GM03348 (cell line): ENCODE measurements around the gene NRXN2.
"Not testable (repeated sequence)": the region's sequence is repeated elsewhere in the genome, so short reads cannot be mapped to it uniquely, and the experiment has no call there.

Experiments used
- DNase-seq: peaks from one replicate; pipeline ENCODE4 v3.0.0; 2012; ENCODE audit warnings: low spot score

NRXN2 gene

DNA sequence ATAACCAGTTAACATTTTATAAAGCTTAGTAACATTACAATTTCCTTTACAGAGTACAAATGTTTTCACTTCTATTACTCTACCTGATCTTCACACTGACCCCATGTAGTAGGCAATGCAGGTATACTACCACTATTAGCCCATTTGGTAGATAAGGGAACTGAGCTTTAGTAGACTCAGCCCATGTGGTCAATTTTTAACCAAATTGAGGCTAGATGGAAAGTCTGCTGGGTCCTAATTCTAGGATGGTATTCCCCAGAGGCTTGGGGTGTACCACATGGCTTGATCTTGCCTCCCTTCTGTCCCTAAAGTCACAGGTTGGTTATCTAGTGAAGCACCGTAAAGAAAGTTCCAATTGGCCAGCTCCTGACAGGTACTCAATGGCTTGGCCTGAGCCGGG, 48.2 kb downstream of the NRXN2 start:
- no peak for DNase-seq

DNA sequence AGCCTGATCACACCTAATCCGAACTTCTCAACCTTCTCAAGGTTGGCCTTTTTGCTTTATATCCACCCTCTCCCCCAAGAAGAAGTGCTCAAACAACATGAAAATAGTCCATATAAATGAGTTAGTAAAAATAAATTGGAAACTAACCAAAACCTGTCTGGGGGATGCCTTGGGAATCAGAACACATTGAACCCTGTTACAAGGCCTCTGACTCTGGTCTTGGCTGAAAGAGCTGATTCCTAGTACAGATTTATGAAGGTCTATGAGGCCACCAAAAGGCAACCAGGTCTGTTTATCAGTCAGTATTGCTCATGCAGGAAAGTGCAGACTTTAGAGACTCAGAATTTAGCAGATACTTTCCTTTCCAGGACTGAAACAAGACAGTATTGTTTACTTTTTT, 49.7 kb downstream of the NRXN2 start:
- DNase-seq, result no peak

DNA sequence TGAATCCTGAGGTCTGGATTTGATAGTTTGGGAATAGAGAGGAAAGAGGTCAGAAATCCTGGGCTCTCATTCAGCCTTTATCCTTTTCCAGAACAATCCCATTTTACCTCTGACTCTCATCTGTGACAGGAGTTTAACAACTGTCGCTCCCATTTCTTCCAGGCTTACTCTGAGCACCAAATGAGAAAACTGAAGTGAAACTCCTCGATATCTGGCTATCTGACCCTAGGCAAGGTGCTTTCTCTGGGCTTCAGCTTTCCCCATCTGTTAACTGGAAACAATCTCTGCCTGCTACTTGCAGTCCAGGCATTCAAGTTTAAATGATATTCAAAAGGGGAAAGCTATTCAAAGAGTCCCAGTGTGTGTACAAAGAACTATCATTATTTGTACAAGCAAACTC, 50.1 kb downstream of the NRXN2 start:
- DNase-seq, result no peak

DNA sequence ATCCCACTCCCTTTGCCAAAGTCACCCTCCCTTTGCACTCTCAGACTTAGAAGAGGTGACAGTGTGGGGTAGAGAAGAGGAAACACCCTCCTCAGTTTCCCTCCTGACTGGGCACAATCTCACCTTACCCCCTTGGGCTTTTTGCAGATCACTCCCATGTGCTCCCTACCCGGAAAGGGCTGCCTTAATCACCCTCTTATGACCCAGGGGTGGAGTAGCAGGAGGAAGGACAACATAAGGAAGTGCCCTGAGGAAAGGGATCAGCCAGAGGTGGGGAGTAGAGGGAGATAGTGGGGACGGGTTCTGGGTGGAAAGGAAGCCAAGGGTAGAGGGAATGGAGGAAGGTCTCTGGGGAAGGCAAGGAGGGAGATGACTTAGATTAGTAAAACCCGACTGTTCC, 52.0 kb downstream of the NRXN2 start:
- no peak for DNase-seq

GRCh38 chr11:64667154-64667745, 55.7 kb downstream of the NRXN2 start:
- no peak for DNase-seq

- DNase-seq, result no peak
These were observed 57.6 kb downstream of the NRXN2 start for GRCh38 chr11:64665411-64665821.

DNA sequence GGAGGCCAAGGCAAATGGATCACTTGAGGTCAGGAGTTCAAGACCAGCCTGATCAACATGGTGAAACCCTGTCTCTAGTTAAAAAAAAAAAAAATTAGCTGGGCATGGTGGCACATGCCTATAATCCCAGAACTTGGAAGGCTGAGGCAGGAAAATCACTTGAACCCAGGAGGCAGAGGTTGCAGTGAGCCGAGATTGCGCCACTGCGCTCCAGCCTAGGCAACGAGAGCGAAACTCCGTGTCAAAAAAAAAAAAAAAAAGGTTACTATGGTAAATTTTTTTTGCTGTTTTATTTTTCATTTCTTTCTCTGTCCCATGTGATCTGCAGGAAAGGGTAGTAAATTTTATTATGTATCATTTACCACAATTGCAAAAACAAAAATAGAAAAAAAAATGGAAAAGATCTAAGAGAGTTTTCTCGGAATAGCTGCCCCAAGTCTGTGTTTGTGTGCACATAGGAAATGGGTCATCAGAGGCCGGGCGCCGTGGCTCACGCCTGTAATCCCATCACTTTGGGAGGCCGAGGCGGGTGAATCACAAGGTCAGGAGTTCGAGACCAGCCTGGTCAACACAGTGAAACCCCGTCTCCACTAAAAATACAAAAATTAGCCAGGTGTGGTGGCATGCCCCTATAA, 58.6 kb downstream of the NRXN2 start:
- not testable (repeated sequence) for DNase-seq

- DNase-seq, result no peak
These were observed 59.3 kb downstream of the NRXN2 start for GRCh38 chr11:64663656-64664055.

DNA sequence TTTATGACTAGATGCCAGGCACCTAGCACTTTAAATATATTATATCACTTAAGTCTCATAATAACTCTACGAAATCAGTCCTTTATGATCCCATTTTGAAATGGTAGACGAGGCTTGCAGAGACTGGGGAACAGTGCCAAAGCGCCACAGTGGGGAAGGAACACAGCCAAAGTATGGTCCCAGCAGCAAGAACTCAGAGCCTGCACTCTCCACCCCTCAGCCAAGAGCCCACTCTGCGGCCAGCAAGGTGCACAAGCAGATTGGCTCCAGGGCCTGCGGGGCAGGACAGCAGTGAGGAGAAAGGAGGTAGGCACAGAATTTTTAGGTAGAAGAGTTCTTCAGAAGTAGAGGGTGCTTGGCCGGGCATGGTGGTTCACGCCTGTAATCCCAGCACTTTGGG, 61.4 kb downstream of the NRXN2 start:
- no peak for DNase-seq

GRCh38 chr11:64661146-64661545, 61.9 kb downstream of the NRXN2 start:
- peak; percentile 86 for DNase-seq

DNA sequence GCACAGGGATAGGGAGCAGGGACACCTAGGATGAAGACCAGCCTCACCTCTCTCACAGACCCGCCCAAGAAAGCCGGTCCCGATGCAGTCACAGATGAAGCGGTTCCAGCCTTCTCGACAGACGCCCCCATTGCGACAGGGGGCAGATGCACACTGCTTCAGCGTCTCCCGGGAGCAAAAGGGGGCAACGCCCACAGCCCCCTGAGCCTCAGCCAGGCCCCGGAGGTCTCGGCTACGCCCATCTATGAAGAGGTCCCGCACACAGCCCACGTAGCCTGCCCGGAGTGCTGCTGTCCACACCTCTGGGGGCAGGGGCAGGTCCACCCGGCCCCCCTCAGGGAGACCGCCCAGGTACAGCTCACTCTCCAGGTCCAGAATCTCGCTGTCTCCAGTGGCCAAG, 62.3 kb downstream of the NRXN2 start:
- DNase-seq, result no peak

- no peak for DNase-seq
These were observed 62.8 kb downstream of the NRXN2 start for GRCh38 chr11:64660205-64660604.

DNA sequence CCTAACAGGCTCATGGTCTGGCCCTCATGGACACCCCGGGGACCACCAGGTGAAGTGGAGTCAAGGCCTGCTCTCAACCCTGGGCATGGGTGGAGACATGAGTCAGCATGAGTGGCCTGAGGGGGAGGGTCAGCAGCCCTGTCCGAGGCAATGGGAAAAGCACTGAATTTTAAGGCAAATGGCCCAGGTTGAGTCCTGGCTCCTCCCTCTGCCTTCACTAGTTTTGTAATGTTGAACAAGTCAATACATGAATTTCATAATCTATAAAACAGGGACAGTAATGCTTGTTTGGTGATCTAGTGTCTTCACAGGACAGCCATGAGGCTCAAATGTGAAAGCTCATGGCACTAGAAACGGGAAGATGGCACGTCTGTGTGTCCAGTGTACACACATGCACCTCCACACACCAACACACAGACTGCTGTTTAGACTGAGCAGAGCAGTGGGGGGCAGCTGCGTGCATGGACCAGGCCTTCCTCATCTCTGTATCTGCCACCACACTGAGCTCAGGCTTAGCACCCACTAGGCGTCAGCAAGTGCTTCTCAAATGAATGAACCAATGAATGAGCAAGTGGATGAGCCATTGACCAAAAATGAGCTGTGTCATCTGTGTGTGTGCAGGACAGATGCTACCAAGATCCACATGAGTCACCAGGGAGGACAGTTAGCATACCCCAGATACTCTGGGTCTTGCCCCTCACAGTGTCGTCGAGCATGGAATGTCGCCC, 63.4 kb downstream of the NRXN2 start:
- peak; percentile 86 for DNase-seq

DNA sequence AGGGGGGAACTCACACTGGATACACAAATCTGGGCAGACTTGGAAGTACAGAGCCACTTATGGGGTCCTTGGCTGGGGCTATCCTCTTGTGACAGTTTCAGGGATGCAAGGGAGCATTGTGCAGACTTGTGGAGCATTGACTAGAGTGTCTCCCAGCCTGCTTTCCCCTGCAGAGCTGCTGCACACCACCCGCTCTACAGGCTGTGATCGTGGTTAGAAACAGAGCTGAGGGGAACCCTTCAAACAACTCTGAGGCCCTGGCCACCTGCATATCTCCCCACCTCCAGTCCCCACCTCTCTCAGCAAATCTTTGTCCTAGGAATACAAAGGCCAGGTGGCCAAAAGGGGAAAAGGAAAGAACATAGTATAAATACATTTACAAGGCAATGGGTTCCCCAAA, 64.7 kb downstream of the NRXN2 start:
- DNase-seq, result no peak

- no peak for DNase-seq
These were observed 66.1 kb downstream of the NRXN2 start for GRCh38 chr11:64656862-64657261.

- DNase-seq, result peak; percentile 66
These were observed 66.9 kb downstream of the NRXN2 start for GRCh38 chr11:64655941-64656601.

- DNase-seq, result no peak
These were observed 67.9 kb downstream of the NRXN2 start for GRCh38 chr11:64654958-64655541.

GRCh38 chr11:64654439-64654838, 68.6 kb downstream of the NRXN2 start:
- DNase-seq, result no peak

DNA sequence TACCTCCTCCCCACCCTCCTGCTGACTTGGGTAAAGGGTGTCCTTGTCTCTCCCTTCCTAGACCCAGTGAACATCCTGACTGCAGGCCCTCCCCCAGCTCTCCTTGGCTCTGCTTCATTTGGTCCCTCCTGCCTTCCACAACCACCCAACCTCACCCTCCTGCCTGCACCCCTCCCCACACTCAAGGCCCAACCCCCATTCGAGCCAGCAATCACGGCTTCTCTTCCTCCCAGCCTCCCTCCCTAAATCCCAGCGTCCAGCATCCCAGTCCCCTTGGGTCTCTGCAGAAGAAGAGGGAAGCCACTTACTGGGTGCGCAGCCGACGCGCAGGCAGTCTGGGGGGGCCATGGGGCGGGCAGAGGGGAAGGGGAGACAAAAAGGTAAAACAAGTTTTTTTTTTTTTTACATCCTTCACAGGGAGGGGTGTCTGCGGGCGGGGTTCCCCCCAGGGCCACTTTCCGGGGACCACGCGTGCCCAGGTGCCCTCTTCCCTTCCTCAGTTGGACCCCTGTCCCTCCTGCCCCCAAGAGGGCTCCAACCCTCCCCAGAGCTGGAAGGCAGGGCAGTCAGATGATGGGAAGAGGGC, 69.5 kb downstream of the NRXN2 start:
- no peak for DNase-seq

- DNase-seq, result peak; percentile 93
These were observed 70.2 kb downstream of the NRXN2 start for GRCh38 chr11:64652586-64653387.

- peak; percentile 68 for DNase-seq
These were observed 72.0 kb downstream of the NRXN2 start for GRCh38 chr11:64650923-64651523.
